Measurements from ENCODE around the gene HPS4.
A peak's percentile ranks its signal among the peaks of the same experiment; 100 is the strongest.

HPS4 gene

GRCh38 chr22:26516503-26516902 is 32.9 kb upstream of the HPS4 start:
- H3K79me2 ChIP-seq (ENCODE audit: insufficient read depth, low read length) = peaks cover 21% of the 10 kb centered on the region
- H4K20me1 ChIP-seq (ENCODE audit: insufficient read depth, low read length) = peaks cover 6% of the 10 kb centered on the region; the same call in 1 of the 2 replicates
- DNase-seq (no peak), ATAC-seq (ENCODE audit: insufficient read depth, low read depth) (no peak)
- no peaks in the 10 kb centered on the region for H3K9me3 ChIP-seq (ENCODE audit: insufficient read depth, low read length, severe bottlenecking)
- H3K4me2 ChIP-seq (ENCODE audit: insufficient read depth, low read length) = no peak overlapping the region
- no peak overlapping the region for H3K9ac ChIP-seq (ENCODE audit: low read depth, low read length)
- no peak overlapping the region for H3K4me3 ChIP-seq (ENCODE audit: low read depth in 1 of 2, low read length in 2 of 2)
- H3K27me3 ChIP-seq (ENCODE audit: insufficient read depth, low read length, poor library complexity) = no peaks in the 10 kb centered on the region
- H2AFZ ChIP-seq (ENCODE audit: low read depth, low read length) = no peak overlapping the region
- H3K4me1 ChIP-seq (ENCODE audit: insufficient read depth, low read length) = peaks cover 25% of the 10 kb centered on the region
- no peaks in the 10 kb centered on the region; the same call in 1 of the 2 replicates for H3K36me3 ChIP-seq (ENCODE audit: insufficient read depth, low read length)
- H3K27ac ChIP-seq (ENCODE audit: low read length) = no peak overlapping the region
- TF ChIP-seq CTCF (IDR thresholded peaks at IDR 0.05; ENCODE audit: borderline replicate concordance, extremely low read depth, low read length, poor library complexity, severe bottlenecking) (no peak), EZH2 (IDR thresholded peaks at IDR 0.05; ENCODE audit: borderline replicate concordance, low read depth, low read length, severe bottlenecking) (no peak)

GRCh38 chr22:26515931-26516330 is 32.3 kb upstream of the HPS4 start:
- no peak overlapping the region for H3K9ac ChIP-seq (ENCODE audit: low read depth, low read length)
- ATAC-seq (ENCODE audit: insufficient read depth, low read depth) (no peak), DNase-seq (no peak)
- H3K9me3 ChIP-seq (ENCODE audit: insufficient read depth, low read length, severe bottlenecking) = no peaks in the 10 kb centered on the region
- H3K79me2 ChIP-seq (ENCODE audit: insufficient read depth, low read length) = peaks cover 27% of the 10 kb centered on the region
- peaks cover under 1% of the 10 kb centered on the region; the same call in 1 of the 2 replicates for H3K36me3 ChIP-seq (ENCODE audit: insufficient read depth, low read length)
- H3K27me3 ChIP-seq (ENCODE audit: insufficient read depth, low read length, poor library complexity) = no peaks in the 10 kb centered on the region
- peaks cover 8% of the 10 kb centered on the region; the same call in 1 of the 2 replicates for H4K20me1 ChIP-seq (ENCODE audit: insufficient read depth, low read length)
- H3K4me2 ChIP-seq (ENCODE audit: insufficient read depth, low read length) = no peak overlapping the region
- no peak for TF ChIP-seq CTCF (IDR thresholded peaks at IDR 0.05; ENCODE audit: borderline replicate concordance, extremely low read depth, low read length, poor library complexity, severe bottlenecking)
- TF ChIP-seq EZH2 (IDR thresholded peaks at IDR 0.05; ENCODE audit: borderline replicate concordance, low read depth, low read length, severe bottlenecking) = no peak
- no peak overlapping the region for H2AFZ ChIP-seq (ENCODE audit: low read depth, low read length)
- no peak overlapping the region for H3K4me3 ChIP-seq (ENCODE audit: low read depth in 1 of 2, low read length in 2 of 2)
- no peak overlapping the region for H3K27ac ChIP-seq (ENCODE audit: low read length)
- H3K4me1 ChIP-seq (ENCODE audit: insufficient read depth, low read length) = peaks cover 31% of the 10 kb centered on the region

- TF ChIP-seq CTCF (IDR thresholded peaks at IDR 0.05; ENCODE audit: borderline replicate concordance, extremely low read depth, low read length, poor library complexity, severe bottlenecking) (no peak), EZH2 (IDR thresholded peaks at IDR 0.05; ENCODE audit: borderline replicate concordance, low read depth, low read length, severe bottlenecking) (no peak)
- H3K36me3 ChIP-seq (ENCODE audit: insufficient read depth, low read length) = peaks cover 14% of the 10 kb centered on the region
- peaks cover 35% of the 10 kb centered on the region for H3K4me1 ChIP-seq (ENCODE audit: insufficient read depth, low read length)
- H3K9ac ChIP-seq (ENCODE audit: low read depth, low read length) = no peak overlapping the region
- peak overlapping the region; percentile 100; the same call in 1 of the 2 replicates for H3K4me2 ChIP-seq (ENCODE audit: insufficient read depth, low read length)
- H3K4me3 ChIP-seq (ENCODE audit: low read depth in 1 of 2, low read length in 2 of 2) = no peak overlapping the region
- H3K79me2 ChIP-seq (ENCODE audit: insufficient read depth, low read length) = peaks cover 39% of the 10 kb centered on the region
- H2AFZ ChIP-seq (ENCODE audit: low read depth, low read length) = no peak overlapping the region
- no peaks in the 10 kb centered on the region for H3K27me3 ChIP-seq (ENCODE audit: insufficient read depth, low read length, poor library complexity)
- H4K20me1 ChIP-seq (ENCODE audit: insufficient read depth, low read length) = peaks cover 8% of the 10 kb centered on the region; the same call in 1 of the 2 replicates
- H3K9me3 ChIP-seq (ENCODE audit: insufficient read depth, low read length, severe bottlenecking) = no peaks in the 10 kb centered on the region
- ATAC-seq (ENCODE audit: insufficient read depth, low read depth) = no peak
- no peak overlapping the region for H3K27ac ChIP-seq (ENCODE audit: low read length)
- no peak for DNase-seq
Measured at GRCh38 chr22:26514419-26515161, 31.0 kb upstream of the HPS4 start.
